Keratinocyte (primary cell): ENCODE data around the gene KIAA1755. TPM values are rescaled to one million over a fixed set of nuclear protein-coding genes. Genes with fewer than 3 reads are reported as not detected.

Experiments used
- DNase-seq: peaks from one replicate; pipeline ENCODE4 v3.0.0-alpha.2; 2011; ENCODE audit warnings: low read depth, missing footprints, low spot score
- FAIRE-seq: peaks from 2 replicates; lab custom pipeline; 2011; peaks lifted over from hg19 to GRCh38; lab: Jason Lieb, UNC
- H2AFZ ChIP-seq: 2 replicates; pipeline ENCODE4 v1.6.0; 2012; ENCODE audit warnings: low read length, control low read depth, inconsistent platforms; ENCODE audit not compliant: control insufficient read depth
- H3K27ac ChIP-seq: 2 replicates; pipeline ENCODE4 v1.5.1; 2011; ENCODE audit warnings: low read length; ENCODE audit not compliant: control insufficient read depth, insufficient read depth
- H3K27me3 ChIP-seq: 3 replicates; pipeline ENCODE4 v1.6.0; 2011; ENCODE audit warnings: low read length; ENCODE audit not compliant: control insufficient read depth, insufficient read depth; ENCODE audit errors: extremely low read depth
- H3K36me3 ChIP-seq, 2 experiments: 2 replicates in 1 of 2; 3 replicates in 1 of 2; pipeline ENCODE4 v1.5.1; 2011; ENCODE audit warnings: low read length in 2 of 2, mild to moderate bottlenecking in 1 of 2; ENCODE audit not compliant: control insufficient read depth in 2 of 2, insufficient read depth in 2 of 2; ENCODE audit errors: extremely low read depth in 1 of 2
- H3K4me1 ChIP-seq: 3 replicates; pipeline ENCODE4 v1.5.1; 2011; ENCODE audit warnings: low read length; ENCODE audit not compliant: control insufficient read depth, insufficient read depth; ENCODE audit errors: extremely low read depth
- H3K4me2 ChIP-seq: 3 replicates; pipeline ENCODE4 v1.6.0; 2011; ENCODE audit warnings: low read depth, low read length; ENCODE audit not compliant: control insufficient read depth, insufficient read depth; ENCODE audit errors: extremely low read depth
- H3K4me3 ChIP-seq, 3 experiments: fragments of 200-600 bp in 1 of 3; sonication (generic) in 1 of 3; 2 replicates in 2 of 3; 3 replicates in 1 of 3; pipeline ENCODE4 v1.5.1; 2011 to 2016; ENCODE audit warnings: low read length in 3 of 3, mild to moderate bottlenecking in 3 of 3, control low read depth in 2 of 3, inconsistent platforms in 1 of 3, low read depth in 1 of 3, mixed read lengths in 1 of 3, mixed run types in 1 of 3, moderate library complexity in 1 of 3; ENCODE audit not compliant: control insufficient read depth in 2 of 3, insufficient read depth in 2 of 3; ENCODE audit errors: extremely low read depth in 1 of 3
- H3K79me2 ChIP-seq: 2 replicates; pipeline ENCODE4 v1.6.0; 2012; ENCODE audit warnings: low read length; ENCODE audit not compliant: control insufficient read depth, insufficient read depth
- H3K9ac ChIP-seq: 3 replicates; pipeline ENCODE4 v1.6.0; 2011; ENCODE audit warnings: low read length; ENCODE audit not compliant: control insufficient read depth, insufficient read depth; ENCODE audit errors: extremely low read depth
- H3K9me1 ChIP-seq: 3 replicates; pipeline ENCODE4 v1.6.0; 2011; ENCODE audit warnings: low read length; ENCODE audit not compliant: control insufficient read depth, insufficient read depth; ENCODE audit errors: extremely low read depth
- H3K9me3 ChIP-seq: 2 replicates; pipeline ENCODE4 v1.5.1; 2012; ENCODE audit warnings: low read depth, low read length; ENCODE audit not compliant: control insufficient read depth
- H4K20me1 ChIP-seq: 3 replicates; pipeline ENCODE4 v1.6.0; 2011; ENCODE audit warnings: low read length; ENCODE audit not compliant: control insufficient read depth, insufficient read depth; ENCODE audit errors: extremely low read depth
- CTCF ChIP-seq, 3 experiments: IDR thresholded peaks in 1 of 3; conservative IDR thresholded peaks in 1 of 3; optimal IDR thresholded peaks in 1 of 3; 2 replicates in 2 of 3; 3 replicates in 1 of 3; pipeline versions ENCODE3 to v1.5.1; 2011; ENCODE audit warnings: low read length in 3 of 3, mild to moderate bottlenecking in 3 of 3, moderate library complexity in 2 of 3, control low read depth in 1 of 3, inconsistent platforms in 1 of 3; ENCODE audit not compliant: insufficient read depth in 2 of 3; ENCODE audit errors: extremely low read depth in 1 of 3
- EZH2 ChIP-seq: IDR thresholded peaks from one replicate; pipeline ENCODE4 v1.6.1; 2012; ENCODE audit warnings: inconsistent platforms, mild to moderate bottlenecking, low read length, moderate library complexity
- dilution Hi-C: fragments of 300-500 bp; cut with MboI; formaldehyde crosslinking; loops from one replicate; pipeline ENCODE4 v1.7.0; 2020; ENCODE audit warnings: low sequenced_read_pairs; ENCODE audit not compliant: extremely low pct_ligation_motif_present
- polyA minus RNA-seq, 3 experiments: library from RNA; depleted of rRNA, polyadenylated mRNA; stranded (reverse); fragments of >200 nt; gene quantifications; 1 replicate in 1 of 3; 2 replicates in 1 of 3; 3 replicates in 1 of 3; pipeline ENCODE4 v1.2.3, GENCODE V29; 2011
- polyA plus RNA-seq, 5 experiments: library from polyadenylated mRNA; depleted of rRNA in 3 of 5; stranded (reverse) in 3 of 5; stranded (forward) in 1 of 5; unstranded in 1 of 5; fragments of >200 nt; gene quantifications; 1 replicate in 1 of 5; 2 replicates in 3 of 5; 3 replicates in 1 of 5; pipeline versions ENCODE4 v1.2.1 to v1.2.3, GENCODE V29; 2011 to 2012; ENCODE audit warnings: missing spikeins in 2 of 5, low read depth in 1 of 5, low replicate concordance in 1 of 5

Gene KIAA1755
- polyA plus RNA-seq = 0.05 to 0.07 TPM in 2 of 3 replicates, not detected in the other
- polyA plus RNA-seq (2011; ENCODE audit: low read depth) = not detected
- not detected in 2 replicates for polyA plus RNA-seq (2011; cell fraction: cytosol; rRNA removed)
- not detected in 2 replicates for polyA plus RNA-seq (2011; cell fraction: nucleus; rRNA removed)
- polyA plus RNA-seq (2012; ENCODE audit: low replicate concordance) = 0.19 TPM in 1 of 2 replicates, not detected in the other
- polyA minus RNA-seq = 0.36 TPM in 1 of 3 replicates, not detected in the others
- not detected for polyA minus RNA-seq (2011; cell fraction: cytosol; rRNA and poly(A)+ RNA removed)
- not detected in 2 replicates for polyA minus RNA-seq (2011; cell fraction: nucleus; rRNA and poly(A)+ RNA removed)

GRCh38 chr20:38260378-38261053 lies at the start of gene KIAA1755:
KIAA1755 (minus strand) TSS chr20:38260735; CDS start chr20:38260500, 235 bp downstream.
- H2AFZ ChIP-seq = no peak within 1 kb of the TSS

GRCh38 chr20:38308447-38308846 lies 47.9 kb upstream of the KIAA1755 start:
- dilution Hi-C loops = no loop called here

More at GRCh38 chr20:38260378-38261053, at the start of gene KIAA1755:
- FAIRE-seq = no peak
- Histone ChIP-seq H4K20me1 (no peaks in the 10 kb centered on the region), H3K4me3 (no peak within 1 kb of the TSS), H3K9me1 (no peaks in the 10 kb centered on the region), H3K27ac (no peak within 1 kb of the TSS), H3K36me3 (no peaks in the 10 kb centered on the region), H3K27me3 (peaks cover 29% of the 10 kb centered on the region), H3K79me2 (no peaks in the 10 kb centered on the region), H3K4me2 (no peak within 1 kb of the TSS), H3K9ac (no peak within 1 kb of the TSS), H3K9me3 (no peaks in the 10 kb centered on the region), H3K4me1 (no peaks in the 10 kb centered on the region)
- dilution Hi-C loops = no loop called here
- no peak for DNase-seq
- no peak for TF ChIP-seq CTCF (optimal IDR thresholded peaks at IDR 0.05 in 1 of 3, IDR thresholded peaks at IDR 0.05 in 1 of 3, conservative IDR thresholded peaks at IDR 0.05 in 1 of 3; ENCODE audit: extremely low read depth in 1 of 3, insufficient read depth in 2 of 3, low read length in 3 of 3)
- TF ChIP-seq EZH2 = peak; percentile 25

More at GRCh38 chr20:38308447-38308846, 47.9 kb upstream of the KIAA1755 start:
- Histone ChIP-seq H3K4me2 (no peak overlapping the region), H4K20me1 (no peaks in the 10 kb centered on the region), H3K9ac (no peak overlapping the region), H3K4me3 (no peak overlapping the region), H3K36me3 (no peaks in the 10 kb centered on the region), H3K79me2 (no peaks in the 10 kb centered on the region), H3K27ac (no peak overlapping the region), H3K27me3 (peaks cover 25% of the 10 kb centered on the region), H3K9me1 (peaks cover 2% of the 10 kb centered on the region), H3K9me3 (no peaks in the 10 kb centered on the region), H2AFZ (no peak overlapping the region), H3K4me1 (peaks cover 12% of the 10 kb centered on the region)
- FAIRE-seq (no peak), DNase-seq (no peak)
- TF ChIP-seq EZH2 (no peak), CTCF (optimal IDR thresholded peaks at IDR 0.05 in 1 of 3, IDR thresholded peaks at IDR 0.05 in 1 of 3, conservative IDR thresholded peaks at IDR 0.05 in 1 of 3; ENCODE audit: extremely low read depth in 1 of 3, insufficient read depth in 2 of 3, low read length in 3 of 3) (no peak)
